PC-9 (cell line): ENCODE data around the gene IMMP2L.

ENCODE experiments used
- EZH2 ChIP-seq: fragments of 200-600 bp; sonication (generic); IDR thresholded peaks from 2 replicates; pipeline ENCODE4 v1.8.0; 2017; ENCODE audit warnings: antibody characterized with exemption, low read depth
- TF ChIP-seq, protein P1 (sequence below): fragments of 200-600 bp; sonication (generic); conservative IDR thresholded peaks from 2 replicates; pipeline ENCODE4 v1.6.1; 2017; ENCODE audit warnings: mixed run types, antibody characterized with exemption, mild to moderate bottlenecking, moderate library complexity

DNA sequence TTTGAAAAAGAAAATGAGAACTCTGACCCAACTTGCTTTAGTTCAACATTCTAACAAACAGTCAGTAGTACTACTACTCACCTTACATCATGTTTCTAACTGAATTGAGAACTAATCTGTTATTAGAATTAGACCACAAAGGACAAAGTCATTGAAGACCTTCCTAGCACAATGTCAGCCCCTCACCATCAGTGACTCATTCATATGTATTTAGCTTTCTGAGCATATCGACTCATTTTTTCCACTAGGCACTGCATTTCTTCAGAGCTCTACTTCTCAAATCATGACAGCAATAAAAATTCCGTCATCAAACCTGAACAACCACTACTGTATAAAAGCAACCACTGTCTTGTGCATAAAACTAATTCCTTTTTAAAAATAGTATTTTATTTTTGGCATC, 475.8 kb downstream of the IMMP2L start:
- TF ChIP-seq, protein P1, sequence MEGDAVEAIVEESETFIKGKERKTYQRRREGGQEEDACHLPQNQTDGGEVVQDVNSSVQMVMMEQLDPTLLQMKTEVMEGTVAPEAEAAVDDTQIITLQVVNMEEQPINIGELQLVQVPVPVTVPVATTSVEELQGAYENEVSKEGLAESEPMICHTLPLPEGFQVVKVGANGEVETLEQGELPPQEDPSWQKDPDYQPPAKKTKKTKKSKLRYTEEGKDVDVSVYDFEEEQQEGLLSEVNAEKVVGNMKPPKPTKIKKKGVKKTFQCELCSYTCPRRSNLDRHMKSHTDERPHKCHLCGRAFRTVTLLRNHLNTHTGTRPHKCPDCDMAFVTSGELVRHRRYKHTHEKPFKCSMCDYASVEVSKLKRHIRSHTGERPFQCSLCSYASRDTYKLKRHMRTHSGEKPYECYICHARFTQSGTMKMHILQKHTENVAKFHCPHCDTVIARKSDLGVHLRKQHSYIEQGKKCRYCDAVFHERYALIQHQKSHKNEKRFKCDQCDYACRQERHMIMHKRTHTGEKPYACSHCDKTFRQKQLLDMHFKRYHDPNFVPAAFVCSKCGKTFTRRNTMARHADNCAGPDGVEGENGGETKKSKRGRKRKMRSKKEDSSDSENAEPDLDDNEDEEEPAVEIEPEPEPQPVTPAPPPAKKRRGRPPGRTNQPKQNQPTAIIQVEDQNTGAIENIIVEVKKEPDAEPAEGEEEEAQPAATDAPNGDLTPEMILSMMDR = no peak
- no peak for TF ChIP-seq EZH2
